Measurements from ENCODE around the gene SPATA32. TPM values are rescaled to one million over a fixed set of nuclear protein-coding genes. Genes with fewer than 3 reads are reported as not detected.

The SPATA32 gene
- total and polyA plus RNA-seq, 2 experiments from 2014 or later, result not detected

GRCh38 chr17:45308016-45308365 is 46.1 kb upstream of the SPATA32 start:
- Histone ChIP-seq H3K27me3 (ENCODE audit: insufficient read depth) (no peaks in the 10 kb centered on the region), H3F3A (replicated peaks; ENCODE audit: low read depth) (no peaks in the 10 kb centered on the region), H3K79me2 (replicated peaks; ENCODE audit: insufficient read depth) (peaks cover 32% of the 10 kb centered on the region), H4K20me1 (replicated peaks; ENCODE audit: insufficient read depth) (peaks cover 13% of the 10 kb centered on the region), H2AFZ (no peak overlapping the region), H3K27ac (ENCODE audit: low read depth) (no peak overlapping the region), H3K36me3 (ENCODE audit: insufficient read depth) (no peaks in the 10 kb centered on the region), H3K4me2 (no peak overlapping the region), H3K4me3 (no peak overlapping the region), H3K4me1 (ENCODE audit: insufficient read depth) (peaks cover 8% of the 10 kb centered on the region; the same call in 1 of the 2 replicates), H3K9me2 (ENCODE audit: insufficient read depth) (no peaks in the 10 kb centered on the region)
- Mint-ChIP-seq H3K4me1 (peaks cover 15% of the 10 kb centered on the region; the same call in 2 of the 3 replicates), H3K36me3 (ENCODE audit: low read depth) (no peaks in the 10 kb centered on the region; the same call in 1 of the 3 replicates), H3K9me3 (no peaks in the 10 kb centered on the region), H3K27me3 (ENCODE audit: insufficient read depth, low read depth, poor library complexity) (peaks cover 6% of the 10 kb centered on the region), H3K27ac (no peak overlapping the region), H3K4me3 (no peak overlapping the region)
- DNase-seq (ENCODE audit: low spot score) (no peak), ATAC-seq (no peak)
- TF ChIP-seq ZNF462 (CRISPR knock-in tag; IDR thresholded peaks at IDR 0.05), result no peak
- no peak for TF ChIP-seq REST (IDR thresholded peaks at IDR 0.05; ENCODE audit: unreplicated experiment)
- TF ChIP-seq CTCF (conservative IDR thresholded peaks at IDR 0.05; ENCODE audit: low read depth in 2 of 2), result no peak
- TF ChIP-seq STAT1 (IDR thresholded peaks at IDR 0.05; ENCODE audit: unreplicated experiment), result no peak
- TF ChIP-seq CREB1 (CRISPR knock-in tag; IDR thresholded peaks at IDR 0.05; ENCODE audit: low read depth), result no peak
- TF ChIP-seq ETS1 (IDR thresholded peaks at IDR 0.05), result no peak
- TF ChIP-seq EZH2 (IDR thresholded peaks at IDR 0.05; ENCODE audit: low read depth, unreplicated experiment), result no peak
- no peak for TF ChIP-seq NANOG (IDR thresholded peaks at IDR 0.05; ENCODE audit: borderline replicate concordance)
